RPMI7951 (cell line): ENCODE measurements around the gene MLKL. TPM values are rescaled to one million over a fixed set of nuclear protein-coding genes. Genes with fewer than 3 reads are reported as not detected.

Source experiments
- DNase-seq: peaks from one replicate; pipeline ENCODE4 v3.0.0-alpha.2; 2012; ENCODE audit warnings: low read depth
- total RNA-seq: library from RNA; depleted of rRNA; stranded (reverse); fragments of >200 nt; shearing (Covaris generic); gene quantifications from 2 replicates; pipeline ENCODE4 v1.2.3, GENCODE V29; 2014; rRNA removed

Gene MLKL
- 7.2 and 8.4 TPM in 2 replicates for total RNA-seq

DNA sequence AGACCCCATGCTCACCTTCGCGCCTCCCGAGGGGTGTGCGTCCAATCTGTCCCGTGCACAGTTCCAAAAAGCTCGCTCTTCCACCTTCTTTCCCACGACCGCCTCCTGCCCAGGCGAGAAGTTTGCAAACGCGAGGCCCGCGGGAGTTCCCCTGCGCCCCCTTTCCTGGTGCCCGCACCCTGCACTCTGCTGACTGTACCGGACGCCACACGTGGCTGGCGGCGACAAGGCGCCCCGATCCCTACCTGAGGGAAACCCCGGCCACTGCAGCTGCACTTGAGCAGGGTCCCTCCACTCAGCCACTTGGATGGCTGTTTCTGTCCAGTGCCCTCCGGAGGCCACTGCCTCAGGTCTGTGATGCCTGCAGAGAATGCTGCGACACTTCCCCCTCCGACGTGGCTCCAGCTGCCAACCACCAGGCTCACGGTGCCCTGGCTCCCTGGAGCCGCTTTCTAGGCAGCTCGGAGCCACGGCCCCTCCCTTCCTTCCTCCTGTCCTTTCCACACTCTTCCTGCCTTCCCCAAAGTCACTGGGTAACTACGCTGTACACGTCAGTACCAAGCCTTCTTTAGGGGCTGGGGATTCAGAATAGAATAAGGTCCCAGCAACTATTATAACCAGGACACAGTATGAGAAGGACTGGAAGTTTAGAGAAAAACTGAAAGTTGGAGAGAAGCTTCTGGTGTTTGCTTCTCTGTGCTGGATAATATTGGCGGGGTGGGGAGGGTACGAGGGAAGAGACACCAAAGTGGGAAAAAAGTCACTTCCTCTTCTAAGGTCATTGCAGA lies at the start of gene MLKL:
MLKL (minus strand) TSS at position 425 of the 788 bp plus-strand sequence. CDS start 5,105 bp downstream, outside the sequence.
- peak; percentile 60 for DNase-seq

DNA sequence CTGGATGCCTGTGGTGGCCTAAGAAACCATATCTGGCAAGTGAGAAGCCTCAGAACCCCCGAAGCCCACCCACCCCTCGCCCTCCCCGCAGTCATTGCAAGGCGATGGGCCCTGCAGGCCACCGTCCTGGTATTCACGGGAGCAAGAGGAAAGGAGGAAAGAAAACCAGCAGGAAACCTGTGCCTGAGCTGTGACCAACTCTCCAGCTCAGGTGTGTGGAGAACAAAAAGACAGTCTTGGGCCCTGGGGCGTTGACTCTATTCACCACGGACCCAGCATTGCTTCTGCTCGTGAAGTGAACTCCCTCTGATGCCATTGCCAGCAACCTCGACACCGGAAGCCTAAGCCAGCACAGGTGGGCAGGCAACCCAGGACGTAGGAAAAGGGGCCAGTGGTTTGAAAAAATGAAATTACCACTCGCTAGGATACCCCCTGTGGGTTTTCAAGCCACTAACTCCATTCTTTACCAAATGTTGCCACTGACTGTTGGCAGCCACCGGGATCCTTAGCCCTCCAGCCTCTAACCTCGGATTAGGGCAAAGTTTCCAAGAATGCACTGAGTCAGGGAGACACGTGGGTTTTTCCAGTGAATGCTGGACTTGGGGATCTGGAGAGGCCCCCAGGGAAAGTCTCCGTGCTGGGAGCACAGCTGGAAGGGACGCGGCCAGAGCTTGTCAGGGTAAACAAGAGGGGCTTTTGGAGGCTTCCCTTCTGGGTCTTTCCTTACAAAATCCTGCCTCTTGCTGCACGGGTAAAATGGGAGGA lies 48.8 kb upstream of the MLKL start:
- no peak for DNase-seq

DNA sequence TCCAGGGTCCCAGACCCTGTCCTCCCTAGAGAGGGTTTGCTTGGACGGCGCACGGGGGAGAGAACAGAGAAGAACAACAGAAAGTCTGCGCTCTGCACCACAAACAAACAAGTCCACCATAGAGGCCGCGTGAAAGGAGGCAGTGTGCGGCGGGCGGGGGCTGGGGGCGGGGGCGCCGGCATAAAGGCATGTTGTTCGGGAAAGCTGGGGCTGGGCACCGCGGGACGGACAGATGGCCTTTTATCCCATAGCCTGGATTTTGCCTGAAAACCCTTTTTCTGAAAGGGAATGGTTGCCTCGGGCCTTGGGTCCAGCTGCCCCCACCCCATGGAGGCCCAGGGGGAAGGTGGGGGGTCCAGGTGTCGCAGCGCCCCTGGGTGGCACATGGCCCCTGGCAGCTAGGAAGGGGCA lies 48.0 kb upstream of the MLKL start:
- DNase-seq: no peak

DNA sequence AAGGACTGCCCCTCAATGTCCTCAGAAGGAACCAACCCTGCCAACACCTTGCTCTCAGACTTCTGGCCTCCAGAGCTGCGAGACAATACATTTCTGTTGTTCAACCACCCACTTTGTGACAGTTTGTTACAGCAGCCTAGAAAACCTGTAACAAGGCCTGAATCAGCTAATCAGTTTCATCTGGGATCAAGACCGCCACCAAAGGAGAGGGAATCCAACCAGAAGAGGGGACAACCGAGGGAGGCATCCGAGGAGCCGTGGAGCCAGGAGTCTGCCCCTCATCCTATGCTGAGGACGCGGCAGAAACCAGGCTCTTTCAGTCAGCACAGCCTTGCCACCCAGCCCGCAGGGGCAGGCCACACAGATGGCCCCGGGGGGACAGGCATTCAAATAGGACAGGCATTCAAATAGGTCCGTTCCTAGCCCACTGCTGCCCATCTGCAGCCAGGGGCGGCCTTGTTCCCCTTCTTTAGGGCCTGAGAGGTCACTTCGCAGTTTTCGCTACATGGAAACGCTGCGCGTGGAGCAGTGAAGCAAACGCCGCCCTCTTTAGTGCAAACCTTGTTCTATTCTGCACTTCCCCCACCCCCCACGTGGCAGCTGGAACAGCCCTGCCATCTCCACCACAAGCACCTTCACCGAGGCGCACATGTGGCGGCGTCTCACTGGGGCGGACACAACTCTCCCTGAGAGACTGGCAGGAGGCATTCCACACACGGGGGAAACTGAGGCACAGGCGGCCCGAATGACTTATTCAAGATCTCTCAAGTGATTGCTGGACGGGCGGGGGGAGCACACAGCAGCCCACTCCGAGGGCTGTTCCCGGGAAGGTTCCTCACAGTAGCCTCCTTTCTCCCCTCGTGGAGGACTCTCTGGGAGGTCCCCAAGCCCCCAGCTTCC lies 47.3 kb upstream of the MLKL start:
- DNase-seq: no peak

DNA sequence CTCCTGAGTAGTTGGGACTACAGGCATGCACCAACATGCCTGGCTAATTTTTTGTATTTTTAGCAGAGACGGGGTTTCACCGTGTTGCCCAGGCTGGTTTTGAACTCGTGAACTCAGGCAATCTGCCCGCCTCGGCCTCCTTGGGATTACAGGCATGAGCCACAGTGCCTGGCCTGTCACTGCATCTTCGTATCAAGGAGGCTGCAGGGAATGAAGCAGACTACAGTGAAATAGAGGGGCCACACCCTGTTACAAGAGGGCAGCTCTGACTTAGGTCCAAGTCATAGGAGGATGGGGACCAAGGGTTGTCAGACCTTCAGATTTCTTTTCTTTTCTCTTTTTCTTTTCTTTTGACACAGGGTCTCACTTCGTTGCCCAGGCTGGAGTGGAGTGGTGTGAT lies 45.3 kb upstream of the MLKL start:
- no peak for DNase-seq

DNA sequence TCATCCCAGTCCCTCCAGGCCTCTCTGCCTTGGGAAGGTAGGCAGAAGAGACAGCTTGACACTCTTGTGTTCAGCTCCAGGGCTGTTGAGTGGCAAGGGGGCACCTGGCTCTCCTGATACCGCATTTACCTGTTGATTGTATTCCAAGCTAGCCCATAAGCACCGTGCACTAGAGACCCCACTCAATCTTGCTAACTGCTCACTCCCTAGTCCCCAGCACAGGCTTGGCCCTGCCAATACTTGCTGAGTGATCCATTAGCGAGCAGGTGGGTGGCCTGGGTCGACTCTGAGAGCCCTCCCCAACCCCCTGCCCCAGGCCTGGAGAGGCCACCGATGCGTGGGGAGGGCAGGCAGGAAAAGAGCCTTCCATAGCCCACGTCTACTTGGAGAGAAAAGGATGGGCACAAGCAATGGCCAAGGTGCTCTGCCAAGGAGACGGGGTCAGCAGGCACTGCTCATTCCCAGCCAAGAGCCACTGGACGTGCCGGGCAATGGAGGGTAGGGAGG lies 44.5 kb upstream of the MLKL start:
- no peak for DNase-seq

DNA sequence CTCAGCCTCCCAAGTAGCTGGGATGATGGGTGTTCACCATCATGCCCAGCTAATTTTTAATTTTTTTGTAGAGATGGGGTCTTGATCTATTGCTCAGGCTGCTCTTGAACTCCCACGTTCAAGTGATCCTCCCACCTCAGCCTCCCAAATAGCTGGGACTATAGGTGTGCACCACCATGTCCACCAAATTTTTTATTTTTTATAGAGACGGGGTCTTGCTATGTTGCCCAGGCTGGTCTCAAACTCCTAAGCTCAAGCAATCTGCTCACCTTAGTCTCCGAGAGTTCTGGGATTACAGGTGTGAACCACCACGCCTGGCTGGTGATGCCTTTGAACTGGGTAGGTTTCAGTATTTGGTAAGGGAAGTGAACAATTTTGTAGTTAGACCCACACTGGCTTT lies 43.9 kb upstream of the MLKL start:
- no peak for DNase-seq

DNA sequence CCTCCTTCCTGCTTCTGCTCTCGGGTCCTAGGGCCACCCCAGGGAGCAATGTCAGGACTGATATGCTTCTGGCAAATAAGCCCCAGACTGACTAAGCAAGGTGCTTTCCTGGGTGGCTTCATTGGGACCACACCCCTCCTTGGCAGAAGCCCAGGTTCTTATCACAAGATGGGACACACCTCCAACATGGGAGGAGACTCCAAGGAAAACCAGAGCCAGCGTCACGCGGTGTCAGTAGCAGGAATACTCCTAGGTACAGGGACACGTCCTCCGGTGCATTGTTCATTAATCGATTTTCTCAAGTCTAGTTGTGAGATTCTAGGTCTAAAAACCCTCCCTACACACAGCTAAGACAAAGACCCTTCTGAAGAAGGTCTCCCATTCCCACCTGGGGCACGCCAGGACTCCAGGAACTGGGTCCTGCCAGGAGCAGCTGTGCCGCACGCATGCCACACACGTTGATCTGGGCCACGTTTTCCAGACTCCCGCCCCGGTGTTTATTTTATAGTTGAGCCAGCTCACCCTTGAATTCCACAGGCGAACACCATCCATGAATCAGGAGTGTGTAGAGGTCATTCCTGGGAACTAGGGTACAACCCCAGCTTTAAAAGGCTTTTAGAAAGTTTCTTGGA lies 43.1 kb upstream of the MLKL start:
- DNase-seq: peak; percentile 64

DNA sequence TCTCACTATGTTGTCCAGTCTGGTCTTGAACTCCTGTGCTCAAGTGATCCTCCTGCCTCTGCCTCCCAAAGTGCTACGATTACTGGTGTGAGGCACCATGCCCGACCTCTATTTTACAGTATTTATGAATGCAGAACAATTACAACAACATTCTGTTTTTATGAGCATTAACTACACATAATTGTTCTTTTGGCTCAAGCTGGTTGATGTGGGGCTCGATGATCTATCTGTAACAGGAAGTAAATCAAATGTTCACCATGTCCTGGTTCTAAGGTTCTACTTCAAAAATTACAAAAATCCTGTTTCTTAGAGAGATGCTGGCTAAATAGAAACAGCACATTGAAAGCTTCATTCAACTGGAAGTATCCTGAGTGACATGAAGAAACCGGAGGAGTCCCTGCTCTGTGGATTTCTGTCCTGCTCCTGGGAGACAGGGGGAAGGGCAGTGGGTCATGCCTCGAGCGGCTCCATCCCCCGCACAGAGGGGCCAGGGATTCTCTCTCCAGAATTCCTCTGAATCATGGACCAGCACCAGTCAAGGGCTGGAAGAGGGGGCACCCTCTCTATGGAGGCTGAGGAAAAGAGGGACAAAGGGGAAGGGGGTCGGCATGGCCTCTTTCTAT lies 42.5 kb upstream of the MLKL start:
- no peak for DNase-seq

DNA sequence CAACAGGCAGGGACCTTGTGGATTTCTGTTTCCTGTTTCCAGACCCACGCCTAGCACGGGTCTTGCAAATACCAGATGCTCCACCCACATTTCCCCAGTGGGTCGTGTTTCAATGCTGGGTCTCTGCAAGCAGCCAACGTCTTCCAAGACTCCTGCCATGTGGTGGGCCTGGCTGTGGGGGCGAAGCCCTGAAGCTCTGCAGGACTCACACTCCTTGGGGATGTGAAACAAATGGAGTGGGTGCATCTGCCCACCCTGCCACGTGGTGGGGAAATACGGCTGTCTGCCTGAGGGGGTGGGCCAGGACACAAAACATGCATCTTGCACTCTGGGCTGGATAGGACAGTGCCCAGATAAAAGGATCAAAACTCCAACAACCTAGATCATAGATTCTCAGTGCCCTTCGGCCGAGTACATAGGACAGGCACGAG lies 41.4 kb upstream of the MLKL start:
- DNase-seq: peak; percentile 16

DNA sequence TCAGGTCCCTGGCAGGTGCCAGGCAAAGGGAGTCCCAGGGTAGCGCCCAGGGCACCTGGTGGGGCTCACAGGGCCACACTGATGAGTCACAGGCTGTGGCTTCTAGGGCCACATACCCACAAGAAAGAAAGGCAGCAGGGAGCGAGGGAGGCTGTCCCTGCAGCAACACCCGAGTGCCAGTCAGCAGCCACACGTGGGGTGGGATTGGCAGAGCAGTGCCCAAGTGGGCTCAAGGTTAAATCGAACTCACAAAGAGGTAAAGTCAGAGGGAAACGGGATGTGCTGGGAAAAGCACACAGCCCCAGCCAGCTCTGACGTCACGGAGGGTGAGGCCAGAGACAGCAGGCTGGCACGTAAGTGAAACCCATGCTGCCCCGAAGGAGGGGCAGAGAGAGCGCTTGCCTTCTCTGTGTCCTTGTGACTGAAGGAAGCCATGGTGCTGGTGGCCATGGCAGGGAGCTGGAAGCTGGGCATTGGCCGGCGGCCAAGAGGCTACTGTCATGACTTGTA lies 40.2 kb upstream of the MLKL start:
- DNase-seq: peak; percentile 20

DNA sequence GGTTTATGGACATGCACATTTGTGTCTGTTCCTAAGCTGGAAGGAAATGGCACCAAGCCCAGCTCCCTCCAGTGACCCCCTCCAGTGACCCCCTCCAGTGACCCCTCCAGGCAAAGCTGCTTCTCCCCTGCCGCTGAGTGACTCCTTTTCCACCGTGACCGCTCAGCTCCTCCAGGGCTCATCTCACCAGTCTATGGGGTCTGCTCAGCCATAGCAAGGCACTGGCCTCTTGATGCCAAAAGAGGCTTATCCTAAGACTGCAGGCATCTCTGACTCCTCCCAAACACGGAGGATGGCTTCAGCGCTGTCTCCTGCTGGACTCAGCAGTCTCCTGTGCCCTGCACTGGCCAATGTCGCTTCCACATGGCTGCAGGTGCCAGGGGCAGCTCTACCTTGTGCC lies 38.6 kb upstream of the MLKL start:
- DNase-seq: no peak

DNA sequence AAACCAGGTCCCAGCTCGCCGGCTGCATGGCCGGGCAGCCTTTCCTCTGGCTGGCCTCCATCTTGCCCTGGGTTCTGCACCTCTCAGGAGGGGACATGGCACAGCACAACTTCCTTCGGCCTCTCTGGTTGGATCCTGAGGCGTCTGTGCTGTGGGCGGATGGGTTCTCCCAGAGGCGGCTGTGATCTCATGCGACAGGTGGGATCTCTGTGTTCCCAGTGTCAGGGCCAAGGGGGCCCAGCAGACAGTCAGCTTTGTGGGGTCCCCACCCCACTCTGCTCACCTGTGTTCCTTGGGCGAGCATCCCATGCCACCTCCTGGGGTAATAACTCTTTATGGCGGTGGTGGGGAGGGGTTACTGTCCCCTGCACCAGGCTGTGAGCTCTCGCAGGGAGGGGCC lies 38.2 kb upstream of the MLKL start:
- DNase-seq: no peak

DNA sequence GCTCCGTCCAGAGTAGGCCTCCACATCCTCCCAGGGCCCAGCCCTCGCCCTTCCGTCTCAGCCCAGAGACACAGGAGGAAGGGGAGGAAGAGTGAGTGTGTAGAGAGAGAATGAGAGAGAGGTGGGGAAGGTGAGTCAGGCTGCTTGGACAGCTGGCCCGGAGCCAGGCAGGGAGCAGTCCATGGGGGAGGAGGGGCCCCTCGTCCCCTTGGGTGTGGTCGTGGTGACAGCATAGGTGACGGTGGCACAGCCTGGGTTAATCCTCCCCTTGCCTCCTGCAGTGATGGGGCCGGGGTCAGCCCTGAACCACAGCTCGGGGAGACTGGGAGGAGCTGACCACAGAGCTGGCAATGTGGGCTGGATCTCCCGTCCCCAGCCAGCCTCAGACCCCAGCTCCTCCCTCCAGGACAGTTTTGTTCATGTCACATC lies 37.5 kb upstream of the MLKL start:
- no peak for DNase-seq

DNA sequence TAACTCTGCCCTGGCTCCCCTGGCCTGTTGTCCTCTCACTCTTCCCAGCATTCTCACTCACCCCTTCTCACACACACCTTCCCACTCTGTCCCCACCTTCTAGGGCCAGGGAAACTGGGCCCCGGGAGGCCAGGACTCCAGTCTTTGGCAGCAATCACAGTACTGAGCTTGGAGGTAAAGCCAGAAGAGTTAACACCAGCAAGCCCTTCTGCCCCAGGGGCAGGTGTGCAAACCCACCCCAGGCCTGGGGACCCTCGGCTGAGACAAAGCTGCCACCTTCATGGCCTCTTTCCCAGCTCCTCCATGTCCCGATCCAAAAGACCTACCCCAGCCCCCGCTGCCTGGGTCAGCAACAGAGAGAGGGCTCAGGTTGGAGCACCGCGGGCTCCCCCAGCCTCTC lies 36.9 kb upstream of the MLKL start:
- DNase-seq: no peak

DNA sequence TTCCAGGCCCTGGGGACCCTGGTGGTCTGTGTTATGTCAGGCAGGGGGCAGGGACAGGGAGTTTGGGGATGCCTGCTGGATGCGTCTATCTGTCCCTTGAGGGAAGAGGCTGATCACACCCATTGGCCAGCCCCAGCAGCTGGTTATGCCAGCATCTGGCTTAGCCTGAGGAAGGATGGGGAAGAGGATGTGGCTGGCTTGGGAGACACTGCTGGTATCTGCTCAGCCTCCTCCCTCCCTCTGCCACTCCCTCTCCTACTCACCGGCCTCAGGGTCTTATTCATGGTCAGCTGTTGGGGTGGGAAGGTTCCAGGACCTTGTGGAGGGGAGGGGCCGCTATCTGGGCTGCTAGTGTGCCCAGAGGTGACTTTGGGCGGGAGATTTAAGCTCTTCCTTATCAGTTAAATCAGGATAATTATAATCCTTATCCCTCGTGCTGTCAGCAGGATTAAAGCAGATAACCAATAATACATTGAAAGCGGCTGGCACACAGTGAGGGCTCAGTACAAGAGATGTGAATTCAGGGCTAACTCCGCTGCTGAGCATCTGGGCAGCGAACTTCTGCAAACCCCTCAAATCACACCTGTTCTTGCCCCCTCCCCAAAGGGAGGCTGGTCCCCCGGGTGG lies 36.0 kb upstream of the MLKL start:
- peak; percentile 32 for DNase-seq

DNA sequence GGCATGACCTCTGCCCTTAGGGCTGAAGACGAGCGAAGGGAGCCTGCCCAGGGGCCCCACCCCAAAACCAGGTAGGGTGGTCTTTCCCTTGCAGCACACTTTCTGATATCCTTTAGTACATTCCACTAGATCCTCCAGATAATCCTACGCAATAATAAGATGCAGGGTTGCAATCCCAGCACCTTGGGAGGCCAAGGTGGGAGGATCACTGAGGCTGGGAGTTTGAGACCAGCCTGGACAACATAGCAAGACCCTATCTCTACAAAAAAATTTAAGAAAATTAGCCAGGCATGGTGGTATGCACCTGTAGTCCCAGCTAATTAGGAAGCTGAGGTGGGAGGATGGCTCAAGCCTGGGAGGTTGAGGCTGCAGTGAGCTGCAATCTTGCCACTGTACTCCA lies 34.9 kb upstream of the MLKL start:
- DNase-seq: no peak

DNA sequence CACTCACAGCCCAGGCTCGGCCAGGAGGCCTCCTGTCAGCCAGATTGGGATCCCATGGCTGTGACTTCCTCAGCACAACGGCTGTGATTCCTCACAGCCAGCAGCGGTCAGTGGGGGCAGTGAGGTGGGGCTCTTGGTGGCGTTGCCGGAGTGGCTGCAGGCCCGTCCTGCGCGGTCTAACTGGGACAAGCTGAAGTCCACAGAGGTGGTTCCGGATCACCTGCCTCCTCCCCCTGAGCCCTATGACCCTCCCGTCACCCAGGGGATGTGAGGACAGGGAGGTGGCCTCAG lies 34.4 kb upstream of the MLKL start:
- DNase-seq: no peak

DNA sequence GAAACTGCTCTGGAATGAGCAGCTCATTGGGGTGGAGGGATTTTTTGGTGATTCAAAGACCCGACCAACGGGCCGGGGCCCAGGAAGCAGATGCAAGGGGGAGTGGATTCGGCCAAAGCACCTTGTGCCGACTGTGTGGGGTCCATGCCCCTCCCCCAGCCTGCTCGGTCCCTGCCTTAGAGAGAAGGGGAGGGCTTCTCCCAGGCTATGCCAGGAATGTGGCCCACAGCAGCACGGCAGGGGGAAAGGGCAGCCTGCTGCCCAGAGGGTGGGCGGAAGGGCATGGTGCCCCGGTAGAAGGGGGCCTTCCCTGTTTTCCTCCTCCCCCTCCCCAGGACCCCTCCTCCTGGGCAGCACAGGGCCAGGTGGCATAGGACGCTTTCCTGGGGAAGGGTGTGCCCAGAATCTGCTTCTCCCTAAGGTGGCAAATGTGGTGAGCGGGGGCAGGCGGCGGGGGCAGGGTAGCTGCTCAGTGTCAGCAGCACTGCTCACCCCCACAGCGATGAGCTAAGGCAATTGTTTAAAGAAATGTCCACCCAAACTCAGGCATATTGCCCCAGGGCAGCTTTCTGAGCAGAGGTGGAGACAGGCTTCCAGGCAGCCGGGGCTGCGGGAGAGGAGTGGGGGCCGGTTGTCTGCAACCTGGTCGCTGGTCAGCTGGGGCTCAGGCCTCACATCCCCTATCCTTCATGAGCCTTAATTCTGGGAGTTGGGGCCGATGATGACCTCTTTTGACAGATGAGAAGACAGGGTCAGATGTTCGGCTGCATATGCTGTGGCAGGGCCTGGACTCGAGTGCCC lies 33.9 kb upstream of the MLKL start:
- no peak for DNase-seq
